ENCODE results near the gene ARHGAP40.

Gene ARHGAP40

GRCh38 chr20:38652995-38653394 lies 51.4 kb downstream of the ARHGAP40 start:
- DNase-seq, result no peak

GRCh38 chr20:38657390-38657789 lies 55.8 kb downstream of the ARHGAP40 start:
- no peak for DNase-seq

- DNase-seq, result peak; percentile 35
Observed at GRCh38 chr20:38658879-38659596, 57.4 kb downstream of the ARHGAP40 start.

- no peak for DNase-seq
Observed at GRCh38 chr20:38659597-38659880, 57.9 kb downstream of the ARHGAP40 start.

GRCh38 chr20:38660429-38660828 lies 58.8 kb downstream of the ARHGAP40 start:
- DNase-seq, result no peak

- DNase-seq, result no peak
Observed at GRCh38 chr20:38663660-38664059, 62.1 kb downstream of the ARHGAP40 start.

GRCh38 chr20:38664284-38664683 lies 62.7 kb downstream of the ARHGAP40 start:
- no peak for DNase-seq

GRCh38 chr20:38665094-38665493 lies 63.5 kb downstream of the ARHGAP40 start:
- no peak for DNase-seq

GRCh38 chr20:38665506-38666285 lies 64.1 kb downstream of the ARHGAP40 start:
- no peak for DNase-seq

GRCh38 chr20:38667417-38667956 lies 65.9 kb downstream of the ARHGAP40 start:
- no peak for DNase-seq

- DNase-seq, result no peak
Observed at GRCh38 chr20:38669688-38670087, 68.1 kb downstream of the ARHGAP40 start.

- no peak for DNase-seq
Observed at GRCh38 chr20:38670786-38671185, 69.2 kb downstream of the ARHGAP40 start.

- DNase-seq, result no peak
Observed at GRCh38 chr20:38671186-38671585, 69.6 kb downstream of the ARHGAP40 start.

GRCh38 chr20:38671701-38672292 lies 70.2 kb downstream of the ARHGAP40 start:
- DNase-seq, result no peak

GRCh38 chr20:38672504-38672903 lies 70.9 kb downstream of the ARHGAP40 start:
- DNase-seq, result no peak

GRCh38 chr20:38673261-38673660 lies 71.7 kb downstream of the ARHGAP40 start:
- no peak for DNase-seq

GRCh38 chr20:38673725-38674091 lies 72.1 kb downstream of the ARHGAP40 start:
- DNase-seq, result no peak

GRCh38 chr20:38674092-38674764 lies 72.6 kb downstream of the ARHGAP40 start:
- peak; percentile 43 for DNase-seq

- DNase-seq, result no peak
Observed at GRCh38 chr20:38674765-38675133, 73.1 kb downstream of the ARHGAP40 start.

- no peak for DNase-seq
Observed at GRCh38 chr20:38676576-38676975, 75.0 kb downstream of the ARHGAP40 start.

GRCh38 chr20:38680500-38681306 lies 79.1 kb downstream of the ARHGAP40 start:
- DNase-seq, result peak; percentile 15

- no peak for DNase-seq
Observed at GRCh38 chr20:38685271-38685670, 83.7 kb downstream of the ARHGAP40 start.

All from activated CD4-positive, alpha-beta T cell treated with anti-CD3 and anti-CD28 coated beads, Interleukin-2, amount 50 U/mL, for 1 hour (primary cell).